Measurements from ENCODE around the gene PTPRK.
A peak's percentile ranks its signal among the peaks of the same experiment; 100 is the strongest.
"Not testable (repeated sequence)": the region's sequence is repeated elsewhere in the genome, so short reads cannot be mapped to it uniquely, and the experiment has no call there.

The PTPRK gene

DNA sequence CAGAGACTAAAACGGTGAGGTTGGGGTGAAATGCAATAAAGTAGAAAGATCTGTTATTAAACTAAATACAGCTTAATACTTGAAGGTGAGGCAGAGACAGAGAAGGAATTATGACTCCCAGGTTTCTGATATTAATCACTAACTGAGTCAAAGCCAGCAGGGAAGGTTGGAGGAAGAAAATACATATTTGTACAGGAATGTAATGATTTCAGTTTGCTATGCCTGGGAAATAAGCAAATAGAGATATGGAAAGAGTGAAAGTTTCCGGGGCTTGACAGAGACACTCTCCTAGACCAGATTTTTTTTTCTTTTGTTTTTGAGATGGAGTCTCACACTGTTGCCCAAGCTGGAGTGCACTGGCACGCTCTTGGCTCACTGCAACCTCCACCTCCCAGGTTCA is 76.8 kb downstream of the PTPRK start:
- no peaks in the 10 kb centered on the region for H3K27me3 ChIP-seq (ENCODE audit: insufficient read depth, low read length)
- H3K4me1 ChIP-seq (ENCODE audit: control insufficient read depth, insufficient read depth, low read length, unreplicated experiment) = no peaks in the 10 kb centered on the region
- no peak overlapping the region for H3K27ac ChIP-seq (ENCODE audit: low read depth, low read length)
- no peaks in the 10 kb centered on the region for H3K79me2 ChIP-seq (ENCODE audit: control insufficient read depth, insufficient read depth, low read length, unreplicated experiment)
- no peaks in the 10 kb centered on the region for H3K36me3 ChIP-seq (ENCODE audit: insufficient read depth, low read length)
- no peak overlapping the region for H2AFZ ChIP-seq (ENCODE audit: low read length, unreplicated experiment)
- H3K4me3 ChIP-seq (ENCODE audit: low read depth, low read length) = no peak overlapping the region

DNA sequence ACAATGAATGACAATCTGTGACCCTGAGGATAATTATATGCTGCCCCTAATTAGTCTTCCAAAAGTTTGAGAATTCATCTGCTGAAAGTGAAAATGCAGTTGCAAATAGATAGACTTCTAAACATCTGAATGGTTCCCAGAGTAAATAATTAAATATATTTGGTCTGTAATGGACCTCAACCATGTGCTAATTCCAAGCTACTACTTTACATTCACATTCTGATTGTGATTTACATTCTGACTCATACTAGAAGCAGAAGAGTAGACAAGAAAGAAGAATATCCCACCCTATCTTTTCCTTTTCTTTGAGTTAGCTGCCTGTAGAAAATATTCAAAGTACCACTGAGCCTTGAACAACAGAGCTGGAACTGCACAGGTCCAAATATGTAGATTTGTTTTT is 80.8 kb downstream of the PTPRK start:
- H3K27ac ChIP-seq (ENCODE audit: low read depth, low read length) = no peak overlapping the region
- no peaks in the 10 kb centered on the region for H3K4me1 ChIP-seq (ENCODE audit: control insufficient read depth, insufficient read depth, low read length, unreplicated experiment)
- no peak overlapping the region for H3K4me3 ChIP-seq (ENCODE audit: low read depth, low read length)
- no peaks in the 10 kb centered on the region for H3K79me2 ChIP-seq (ENCODE audit: control insufficient read depth, insufficient read depth, low read length, unreplicated experiment)
- H3K36me3 ChIP-seq (ENCODE audit: insufficient read depth, low read length) = no peaks in the 10 kb centered on the region
- no peak overlapping the region for H2AFZ ChIP-seq (ENCODE audit: low read length, unreplicated experiment)
- no peaks in the 10 kb centered on the region for H3K27me3 ChIP-seq (ENCODE audit: insufficient read depth, low read length)

DNA sequence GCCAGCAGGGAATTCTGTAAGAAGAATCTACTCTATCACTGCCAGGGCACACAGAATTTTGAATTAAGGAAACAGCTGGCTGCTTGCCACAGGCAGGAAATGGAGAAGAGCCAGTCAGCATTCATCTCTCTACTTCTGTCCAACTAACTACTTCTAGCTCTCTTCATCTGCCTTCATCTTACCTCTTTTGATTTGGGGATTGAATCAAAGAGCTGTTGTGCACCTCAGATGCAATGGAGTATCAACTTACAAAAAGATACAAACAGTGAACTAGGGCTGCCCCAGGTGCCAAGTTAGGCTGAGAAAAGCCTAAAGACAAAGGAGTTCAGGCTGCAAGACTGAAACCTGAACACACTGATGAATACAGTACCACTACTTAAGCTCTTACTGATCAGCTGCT is 82.0 kb downstream of the PTPRK start:
- Histone ChIP-seq H2AFZ (ENCODE audit: low read length, unreplicated experiment) (no peak overlapping the region), H3K36me3 (ENCODE audit: insufficient read depth, low read length) (no peaks in the 10 kb centered on the region), H3K4me3 (ENCODE audit: low read depth, low read length) (no peak overlapping the region), H3K27ac (ENCODE audit: low read depth, low read length) (no peak overlapping the region), H3K79me2 (ENCODE audit: control insufficient read depth, insufficient read depth, low read length, unreplicated experiment) (no peaks in the 10 kb centered on the region), H3K27me3 (ENCODE audit: insufficient read depth, low read length) (no peaks in the 10 kb centered on the region), H3K4me1 (ENCODE audit: control insufficient read depth, insufficient read depth, low read length, unreplicated experiment) (no peaks in the 10 kb centered on the region)

DNA sequence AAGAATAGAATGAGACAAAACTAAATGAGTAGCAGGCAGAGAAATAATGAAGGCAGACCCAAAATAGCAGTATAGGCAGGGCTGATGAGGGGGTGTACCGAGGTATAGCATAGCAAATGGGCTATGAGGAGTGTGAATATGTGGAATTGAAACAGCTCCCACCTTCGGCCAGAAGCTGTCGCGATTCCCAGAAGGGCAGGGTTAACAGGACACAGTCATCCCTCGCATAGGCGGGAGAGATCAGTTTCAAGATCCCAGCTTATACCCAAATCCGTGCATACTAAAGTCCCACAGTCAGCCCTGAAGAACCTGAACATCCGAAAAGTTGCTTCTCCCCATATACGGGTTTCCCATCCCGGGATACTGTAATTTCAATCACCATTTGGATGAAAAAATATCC is 82.7 kb downstream of the PTPRK start:
- Histone ChIP-seq H3K27ac (ENCODE audit: low read depth, low read length) (no peak overlapping the region), H3K27me3 (ENCODE audit: insufficient read depth, low read length) (no peaks in the 10 kb centered on the region), H3K36me3 (ENCODE audit: insufficient read depth, low read length) (no peaks in the 10 kb centered on the region), H3K4me1 (ENCODE audit: control insufficient read depth, insufficient read depth, low read length, unreplicated experiment) (no peaks in the 10 kb centered on the region), H2AFZ (ENCODE audit: low read length, unreplicated experiment) (no peak overlapping the region), H3K4me3 (ENCODE audit: low read depth, low read length) (no peak overlapping the region), H3K79me2 (ENCODE audit: control insufficient read depth, insufficient read depth, low read length, unreplicated experiment) (no peaks in the 10 kb centered on the region)

DNA sequence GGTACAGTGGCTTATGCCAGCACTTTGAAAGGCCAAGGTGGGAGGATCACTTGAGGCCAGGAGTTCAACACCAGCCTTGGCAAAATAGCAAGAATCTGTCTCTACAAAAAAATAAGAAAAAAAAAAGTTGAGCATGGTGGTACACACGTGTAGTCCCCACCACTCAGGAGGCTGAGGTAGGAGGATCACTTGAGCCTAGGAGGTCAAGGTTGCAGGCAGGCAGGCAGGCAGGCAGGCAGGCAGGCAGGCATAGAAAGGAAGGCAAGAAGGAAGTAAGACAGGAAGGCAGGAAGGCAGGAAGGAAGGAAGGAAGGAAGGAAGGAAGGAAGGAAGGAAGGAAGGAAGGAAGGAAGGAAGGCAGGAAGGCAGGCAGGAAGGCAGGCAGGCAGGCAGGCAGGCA is 85.6 kb downstream of the PTPRK start:
- H3K36me3 ChIP-seq (ENCODE audit: insufficient read depth, low read length); H3K27me3 ChIP-seq (ENCODE audit: insufficient read depth, low read length); H3K27ac ChIP-seq (ENCODE audit: low read depth, low read length); H3K79me2 ChIP-seq (ENCODE audit: control insufficient read depth, insufficient read depth, low read length, unreplicated experiment); H3K4me3 ChIP-seq (ENCODE audit: low read depth, low read length); H3K4me1 ChIP-seq (ENCODE audit: control insufficient read depth, insufficient read depth, low read length, unreplicated experiment); H2AFZ ChIP-seq (ENCODE audit: low read length, unreplicated experiment): not testable (repeated sequence)

DNA sequence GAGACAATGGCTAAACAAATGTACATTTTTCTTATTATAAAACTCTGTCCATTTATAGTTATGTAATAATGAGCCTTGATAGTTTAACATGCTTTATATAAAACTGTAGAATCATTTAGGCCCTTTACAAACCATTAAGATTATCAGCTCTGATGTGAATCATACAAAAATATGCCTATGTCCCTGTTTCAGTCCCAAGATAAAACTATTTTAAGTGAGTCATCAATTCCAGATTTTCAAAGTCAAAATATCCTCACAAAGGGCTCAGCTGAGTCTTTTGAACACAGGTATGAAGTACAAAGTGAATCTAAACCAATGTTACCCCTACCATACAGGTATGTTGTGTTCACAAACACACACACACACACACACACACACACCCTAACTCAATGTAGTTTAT is 88.0 kb downstream of the PTPRK start:
- Histone ChIP-seq H3K4me3 (ENCODE audit: low read depth, low read length) (no peak overlapping the region), H2AFZ (ENCODE audit: low read length, unreplicated experiment) (no peak overlapping the region), H3K79me2 (ENCODE audit: control insufficient read depth, insufficient read depth, low read length, unreplicated experiment) (peaks cover 6% of the 10 kb centered on the region), H3K36me3 (ENCODE audit: insufficient read depth, low read length) (no peaks in the 10 kb centered on the region), H3K4me1 (ENCODE audit: control insufficient read depth, insufficient read depth, low read length, unreplicated experiment) (peaks cover 7% of the 10 kb centered on the region), H3K27me3 (ENCODE audit: insufficient read depth, low read length) (no peaks in the 10 kb centered on the region), H3K27ac (ENCODE audit: low read depth, low read length) (peak overlapping the region; percentile 7; the same call in 1 of the 2 replicates)

DNA sequence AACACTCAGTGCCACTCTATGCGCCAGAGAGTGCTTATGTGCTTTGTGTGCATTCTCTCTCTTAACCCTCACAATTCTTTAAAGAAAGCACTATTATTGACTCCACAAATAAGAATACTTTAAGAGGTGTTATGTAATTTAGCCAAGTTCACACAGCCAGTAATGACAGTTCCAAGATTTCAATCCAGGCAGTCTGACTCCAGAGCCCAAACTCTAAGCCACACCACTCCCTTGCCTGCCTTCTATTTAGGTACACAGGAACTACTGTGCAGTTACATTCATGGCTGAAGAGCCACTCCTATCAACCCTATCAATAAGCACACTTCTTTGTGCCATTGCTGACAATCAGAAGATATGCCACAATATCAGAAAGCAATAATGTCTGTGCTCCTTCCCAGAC is 93.3 kb downstream of the PTPRK start:
- Histone ChIP-seq H3K36me3 (ENCODE audit: insufficient read depth, low read length) (no peaks in the 10 kb centered on the region), H3K4me3 (ENCODE audit: low read depth, low read length) (no peak overlapping the region), H3K27me3 (ENCODE audit: insufficient read depth, low read length) (no peaks in the 10 kb centered on the region), H2AFZ (ENCODE audit: low read length, unreplicated experiment) (no peak overlapping the region), H3K79me2 (ENCODE audit: control insufficient read depth, insufficient read depth, low read length, unreplicated experiment) (peaks cover 12% of the 10 kb centered on the region), H3K27ac (ENCODE audit: low read depth, low read length) (no peak overlapping the region), H3K4me1 (ENCODE audit: control insufficient read depth, insufficient read depth, low read length, unreplicated experiment) (peaks cover 17% of the 10 kb centered on the region)

DNA sequence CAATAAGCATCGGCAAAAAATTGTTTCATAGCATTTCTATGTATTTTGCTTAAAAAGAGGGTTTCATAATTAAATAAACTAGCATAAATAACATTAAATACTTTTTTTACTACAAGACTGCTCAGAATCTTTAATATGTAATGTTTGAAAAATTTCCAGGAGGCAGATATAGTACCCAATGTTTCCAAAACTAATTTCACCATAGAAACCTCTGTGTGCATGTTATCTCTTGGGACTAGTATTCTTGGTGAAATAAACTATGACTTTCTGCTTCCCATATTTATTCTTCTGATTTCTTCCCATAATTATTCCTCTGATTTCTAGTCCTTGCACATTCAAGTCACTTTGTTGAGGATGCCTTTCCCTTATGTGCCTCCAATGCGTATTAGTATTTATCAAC is 94.5 kb downstream of the PTPRK start:
- H3K4me3 ChIP-seq (ENCODE audit: low read depth, low read length) = no peak overlapping the region

DNA sequence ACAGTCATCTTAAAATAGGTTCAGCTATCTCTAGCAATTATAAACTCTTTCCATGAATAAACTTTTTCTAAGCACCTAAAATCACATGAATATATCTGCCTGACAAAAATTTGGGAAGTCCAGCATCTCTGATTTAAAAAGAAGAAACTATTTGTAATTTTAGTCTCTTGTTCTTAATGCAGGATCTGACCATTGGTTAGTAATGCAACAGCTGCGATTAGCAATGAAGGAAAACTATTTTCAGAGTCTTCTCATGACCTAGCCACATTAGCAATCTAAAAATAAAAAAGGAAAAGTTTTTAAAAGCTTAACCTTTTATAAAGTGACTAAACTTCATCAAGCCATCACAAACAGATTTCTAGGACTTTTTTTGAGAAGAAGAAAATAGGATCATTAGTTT is 97.5 kb downstream of the PTPRK start:
- Histone ChIP-seq H3K79me2 (ENCODE audit: control insufficient read depth, insufficient read depth, low read length, unreplicated experiment) (peaks cover 6% of the 10 kb centered on the region), H3K4me1 (ENCODE audit: control insufficient read depth, insufficient read depth, low read length, unreplicated experiment) (peaks cover 12% of the 10 kb centered on the region), H3K27ac (ENCODE audit: low read depth, low read length) (no peak overlapping the region), H3K27me3 (ENCODE audit: insufficient read depth, low read length) (no peaks in the 10 kb centered on the region), H3K36me3 (ENCODE audit: insufficient read depth, low read length) (peaks cover 5% of the 10 kb centered on the region), H2AFZ (ENCODE audit: low read length, unreplicated experiment) (no peak overlapping the region), H3K4me3 (ENCODE audit: low read depth, low read length) (no peak overlapping the region)

More for the DNA sequence above, 94.5 kb downstream of the PTPRK start:
- Histone ChIP-seq H3K4me1 (ENCODE audit: control insufficient read depth, insufficient read depth, low read length, unreplicated experiment) (peaks cover 12% of the 10 kb centered on the region), H2AFZ (ENCODE audit: low read length, unreplicated experiment) (no peak overlapping the region), H3K27me3 (ENCODE audit: insufficient read depth, low read length) (no peaks in the 10 kb centered on the region), H3K36me3 (ENCODE audit: insufficient read depth, low read length) (no peaks in the 10 kb centered on the region), H3K27ac (ENCODE audit: low read depth, low read length) (no peak overlapping the region), H3K79me2 (ENCODE audit: control insufficient read depth, insufficient read depth, low read length, unreplicated experiment) (peaks cover 9% of the 10 kb centered on the region)

DNA sequence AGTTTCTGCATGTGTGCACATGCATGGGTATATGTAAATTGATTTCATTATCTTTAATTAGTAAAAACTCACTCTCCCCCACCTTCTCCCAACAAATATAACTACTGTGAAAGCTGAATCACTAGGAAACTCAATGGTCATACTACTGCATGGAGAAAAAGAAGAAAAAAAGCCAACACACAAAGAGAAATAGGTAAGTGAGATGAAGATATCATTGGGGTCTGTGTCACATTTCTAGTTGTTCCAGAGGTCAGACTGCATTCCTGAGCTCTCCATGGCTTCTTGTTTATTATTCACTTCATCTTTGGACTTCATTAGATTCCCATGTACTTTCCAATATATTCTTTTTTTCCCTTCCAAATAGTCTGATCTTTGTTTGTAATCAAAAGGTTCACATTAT is 98.2 kb downstream of the PTPRK start:
- H3K4me3 ChIP-seq (ENCODE audit: low read depth, low read length) = no peak overlapping the region
- no peak overlapping the region for H2AFZ ChIP-seq (ENCODE audit: low read length, unreplicated experiment)
- H3K36me3 ChIP-seq (ENCODE audit: insufficient read depth, low read length) = peaks cover 5% of the 10 kb centered on the region
- peaks cover 6% of the 10 kb centered on the region for H3K79me2 ChIP-seq (ENCODE audit: control insufficient read depth, insufficient read depth, low read length, unreplicated experiment)
- H3K27ac ChIP-seq (ENCODE audit: low read depth, low read length) = no peak overlapping the region
- peaks cover 12% of the 10 kb centered on the region for H3K4me1 ChIP-seq (ENCODE audit: control insufficient read depth, insufficient read depth, low read length, unreplicated experiment)
- no peaks in the 10 kb centered on the region for H3K27me3 ChIP-seq (ENCODE audit: insufficient read depth, low read length)

DNA sequence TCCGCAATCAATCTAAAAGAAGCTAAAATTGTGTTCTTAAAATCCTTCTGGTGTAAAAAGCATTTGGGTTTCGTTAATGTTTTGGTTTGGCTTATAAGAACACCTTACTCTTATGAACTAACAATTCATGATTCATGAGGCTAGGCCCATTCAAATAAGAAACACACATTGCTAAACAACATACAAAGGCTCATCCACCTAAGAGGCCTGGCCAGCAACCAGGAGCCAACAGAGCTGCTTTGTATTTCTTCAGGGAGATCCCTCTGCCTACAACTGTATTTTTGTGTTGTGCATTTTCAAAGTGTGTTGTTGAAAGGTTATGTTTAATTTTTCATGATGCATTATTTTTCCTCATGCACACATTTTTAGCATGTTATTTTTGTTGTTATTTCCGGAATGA is 98.6 kb downstream of the PTPRK start:
- H3K27me3 ChIP-seq (ENCODE audit: insufficient read depth, low read length) = no peaks in the 10 kb centered on the region
- no peak overlapping the region for H3K27ac ChIP-seq (ENCODE audit: low read depth, low read length)
- no peak overlapping the region for H2AFZ ChIP-seq (ENCODE audit: low read length, unreplicated experiment)
- peaks cover 6% of the 10 kb centered on the region for H3K79me2 ChIP-seq (ENCODE audit: control insufficient read depth, insufficient read depth, low read length, unreplicated experiment)
- H3K36me3 ChIP-seq (ENCODE audit: insufficient read depth, low read length) = peaks cover 5% of the 10 kb centered on the region
- no peak overlapping the region for H3K4me3 ChIP-seq (ENCODE audit: low read depth, low read length)
- H3K4me1 ChIP-seq (ENCODE audit: control insufficient read depth, insufficient read depth, low read length, unreplicated experiment) = peaks cover 12% of the 10 kb centered on the region

DNA sequence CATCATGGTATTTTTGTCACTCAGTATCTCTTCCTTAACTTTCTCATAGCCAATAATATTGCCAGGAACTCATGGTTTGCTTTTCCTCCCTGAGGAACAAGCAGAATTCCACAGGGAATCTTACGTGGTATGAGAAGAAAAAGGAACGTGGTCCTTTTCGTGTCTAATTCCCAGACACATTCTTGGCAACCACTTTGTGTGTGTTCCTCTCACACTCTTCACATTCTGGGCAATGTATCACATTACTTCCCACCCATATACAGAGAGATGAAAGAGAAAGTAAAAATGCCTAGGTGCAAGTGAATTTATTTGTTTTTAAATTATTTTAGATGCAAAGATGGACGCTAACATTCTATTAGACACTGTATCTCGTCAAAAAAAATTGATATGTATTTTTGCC is 102.7 kb downstream of the PTPRK start:
- Histone ChIP-seq H2AFZ (ENCODE audit: low read length, unreplicated experiment) (no peak overlapping the region), H3K27me3 (ENCODE audit: insufficient read depth, low read length) (no peaks in the 10 kb centered on the region), H3K4me1 (ENCODE audit: control insufficient read depth, insufficient read depth, low read length, unreplicated experiment) (no peaks in the 10 kb centered on the region), H3K79me2 (ENCODE audit: control insufficient read depth, insufficient read depth, low read length, unreplicated experiment) (peaks cover under 1% of the 10 kb centered on the region), H3K36me3 (ENCODE audit: insufficient read depth, low read length) (peaks cover 5% of the 10 kb centered on the region), H3K27ac (ENCODE audit: low read depth, low read length) (no peak overlapping the region), H3K4me3 (ENCODE audit: low read depth, low read length) (no peak overlapping the region)
